WI38 (cell line): ENCODE results near the gene KIF26B.

Experiments used
- H3K4me3 ChIP-seq: 2 replicates; pipeline ENCODE4 v1.5.1; 2011; ENCODE audit warnings: low read depth, mild to moderate bottlenecking, control low read depth, low read length
- TF ChIP-seq, protein P1 (sequence below): IDR thresholded peaks from 2 replicates; pipeline ENCODE4 v1.5.1; 2012; ENCODE audit warnings: low read depth, mild to moderate bottlenecking, control low read depth, low read length

KIF26B gene

DNA sequence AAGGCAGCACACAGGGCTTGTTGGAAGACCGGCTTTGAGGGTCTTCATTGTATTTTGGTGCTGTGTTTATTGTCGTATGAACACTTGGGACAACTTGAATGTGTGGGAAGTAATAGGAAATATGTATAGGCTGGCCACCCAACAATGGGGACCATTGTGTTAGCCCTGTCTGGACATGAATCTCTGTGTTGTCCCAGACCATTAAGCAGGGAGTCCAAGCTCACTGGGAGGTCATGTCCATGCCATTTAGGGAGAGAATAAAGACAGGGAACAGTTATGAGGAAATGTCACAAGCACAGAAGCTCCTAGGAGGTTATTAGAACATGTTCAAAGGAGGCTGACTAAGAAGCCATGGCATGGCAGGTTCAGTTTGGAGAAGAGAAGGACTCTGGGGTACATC lies 266.1 kb downstream of the KIF26B start:
- TF ChIP-seq, protein P1, sequence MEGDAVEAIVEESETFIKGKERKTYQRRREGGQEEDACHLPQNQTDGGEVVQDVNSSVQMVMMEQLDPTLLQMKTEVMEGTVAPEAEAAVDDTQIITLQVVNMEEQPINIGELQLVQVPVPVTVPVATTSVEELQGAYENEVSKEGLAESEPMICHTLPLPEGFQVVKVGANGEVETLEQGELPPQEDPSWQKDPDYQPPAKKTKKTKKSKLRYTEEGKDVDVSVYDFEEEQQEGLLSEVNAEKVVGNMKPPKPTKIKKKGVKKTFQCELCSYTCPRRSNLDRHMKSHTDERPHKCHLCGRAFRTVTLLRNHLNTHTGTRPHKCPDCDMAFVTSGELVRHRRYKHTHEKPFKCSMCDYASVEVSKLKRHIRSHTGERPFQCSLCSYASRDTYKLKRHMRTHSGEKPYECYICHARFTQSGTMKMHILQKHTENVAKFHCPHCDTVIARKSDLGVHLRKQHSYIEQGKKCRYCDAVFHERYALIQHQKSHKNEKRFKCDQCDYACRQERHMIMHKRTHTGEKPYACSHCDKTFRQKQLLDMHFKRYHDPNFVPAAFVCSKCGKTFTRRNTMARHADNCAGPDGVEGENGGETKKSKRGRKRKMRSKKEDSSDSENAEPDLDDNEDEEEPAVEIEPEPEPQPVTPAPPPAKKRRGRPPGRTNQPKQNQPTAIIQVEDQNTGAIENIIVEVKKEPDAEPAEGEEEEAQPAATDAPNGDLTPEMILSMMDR = no peak
- H3K4me3 ChIP-seq = no peak overlapping the region

- H3K4me3 ChIP-seq = no peak overlapping the region
- TF ChIP-seq, protein P1 = no peak
Measured at GRCh38 chr1:245428681-245429080, 273.9 kb downstream of the KIF26B start.

DNA sequence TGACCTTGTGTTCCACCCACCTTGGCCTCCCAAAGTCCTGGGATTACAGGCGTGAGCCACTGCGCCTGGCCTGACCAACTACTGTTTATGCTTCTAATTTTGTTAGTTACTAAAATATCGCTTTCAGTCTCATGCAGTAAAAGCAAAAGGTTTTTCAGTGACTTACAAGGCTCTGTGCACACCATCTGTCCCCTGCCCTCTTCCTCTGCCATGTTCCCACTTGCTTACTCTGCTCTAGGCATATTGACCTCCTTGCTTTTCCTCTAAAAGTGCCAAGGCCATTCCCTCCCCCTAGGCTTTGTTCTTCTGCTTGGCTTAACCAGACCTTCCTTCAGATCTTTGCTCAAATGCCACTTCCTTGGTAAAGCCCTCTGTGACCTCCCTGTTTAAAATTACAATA lies 276.9 kb downstream of the KIF26B start:
- no peak overlapping the region for H3K4me3 ChIP-seq

GRCh38 chr1:245432228-245432875 lies 277.6 kb downstream of the KIF26B start:
- H3K4me3 ChIP-seq = no peak overlapping the region
- TF ChIP-seq, protein P1 = no peak

More for the DNA sequence above, 276.9 kb downstream of the KIF26B start:
- TF ChIP-seq, protein P1 = no peak

- TF ChIP-seq, protein P1 = no peak
- H3K4me3 ChIP-seq = no peak overlapping the region
Measured at GRCh38 chr1:245433561-245433960, 278.8 kb downstream of the KIF26B start.

- no peak overlapping the region for H3K4me3 ChIP-seq
- TF ChIP-seq, protein P1 = no peak
Measured at GRCh38 chr1:245434280-245434679, 279.5 kb downstream of the KIF26B start.

DNA sequence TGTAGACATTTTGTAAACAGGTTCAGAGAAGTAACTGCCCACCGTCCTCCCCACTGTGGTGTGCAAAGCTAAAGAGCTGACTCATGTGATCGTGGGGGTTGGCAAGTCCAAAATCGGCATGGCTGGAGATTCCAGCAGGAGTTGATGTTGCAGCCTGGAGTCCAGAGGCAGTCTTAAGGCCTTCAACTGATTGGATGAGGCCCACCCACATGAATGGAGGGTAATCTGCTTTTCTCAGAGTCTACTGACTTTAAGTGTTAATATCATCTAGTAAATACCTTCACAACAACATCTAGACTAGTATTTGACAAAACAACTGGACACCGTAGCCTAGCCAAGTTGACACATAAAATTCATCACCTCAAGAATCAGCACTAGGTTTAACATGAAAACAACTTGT lies 281.6 kb downstream of the KIF26B start:
- TF ChIP-seq, protein P1 = no peak
- no peak overlapping the region for H3K4me3 ChIP-seq
